HepG2 (cell line): ENCODE measurements around the gene PRDX5. TPM values are rescaled to one million over a fixed set of nuclear protein-coding genes. Genes with fewer than 3 reads are reported as not detected.
A peak's percentile ranks its signal among the peaks of the same experiment; 100 is the strongest.

Source experiments
- ATM ChIP-seq: fragments of 450-650 bp; IDR thresholded peaks from 2 replicates; pipeline ENCODE4 v1.7.1; 2017; ENCODE audit warnings: mild to moderate bottlenecking, borderline replicate concordance
- DPF2 ChIP-seq: sonication (generic); formaldehyde crosslinking; IDR thresholded peaks from 2 replicates; pipeline ENCODE4 v1.4.0; 2020; ENCODE audit warnings: mild to moderate bottlenecking, low read depth, missing genetic modification reagents, borderline replicate concordance
- HBP1 ChIP-seq: IDR thresholded peaks from 2 replicates; pipeline ENCODE4 v1.6.1; 2016; ENCODE audit warnings: low read depth, control low read depth
- KDM5B ChIP-seq: sonication (generic); formaldehyde crosslinking; IDR thresholded peaks from 2 replicates; pipeline ENCODE4 v1.4.0; 2020; ENCODE audit warnings: missing genetic modification reagents, mild to moderate bottlenecking, borderline replicate concordance
- KLF12 ChIP-seq: sonication (generic); formaldehyde crosslinking; IDR thresholded peaks from 2 replicates; pipeline ENCODE4 v1.4.0; 2020; ENCODE audit warnings: missing genetic modification reagents, borderline replicate concordance
- LCORL ChIP-seq, 2 experiments: fragments of 450-650 bp in 1 of 2; sonication (generic) in 1 of 2; formaldehyde crosslinking in 1 of 2; IDR thresholded peaks; 2 replicates each; pipeline versions ENCODE4 v1.5.0 to v1.6.1; 2017 to 2020; ENCODE audit warnings: antibody characterized with exemption in 1 of 2, missing genetic modification reagents in 1 of 2
- RAD21 ChIP-seq: fragments of 450-650 bp; formaldehyde crosslinking; IDR thresholded peaks from 2 replicates; pipeline ENCODE4 v1.5.0; 2020; ENCODE audit warnings: mild to moderate bottlenecking
- SOX13 ChIP-seq, 3 experiments: fragments of 450-650 bp in 1 of 3; sonication (generic) in 1 of 3; formaldehyde crosslinking in 1 of 3; IDR thresholded peaks in 2 of 3; conservative IDR thresholded peaks in 1 of 3; 2 replicates each; pipeline versions ENCODE4 v1.5.0 to v1.6.1; 2016 to 2020; ENCODE audit warnings: antibody characterized with exemption in 1 of 3, mild to moderate bottlenecking in 1 of 3, missing compliant biosample characterization in 1 of 3, missing genetic modification reagents in 1 of 3, moderate library complexity in 1 of 3
- SP2 ChIP-seq: sonication (generic); formaldehyde crosslinking; IDR thresholded peaks from 2 replicates; pipeline ENCODE4 v1.5.1; 2020; ENCODE audit warnings: mild to moderate bottlenecking, missing genetic modification reagents
- TFDP2 ChIP-seq: sonication (generic); formaldehyde crosslinking; IDR thresholded peaks from 2 replicates; pipeline ENCODE4 v1.4.0; 2020; ENCODE audit warnings: missing genetic modification reagents
- XBP1 ChIP-seq: sonication (generic); formaldehyde crosslinking; IDR thresholded peaks from 2 replicates; pipeline ENCODE4 v1.5.0; 2020; ENCODE audit warnings: missing genetic modification reagents
- ZBTB4 ChIP-seq: sonication (generic); formaldehyde crosslinking; IDR thresholded peaks from 2 replicates; pipeline ENCODE4 v1.4.0; 2020; ENCODE audit warnings: missing genetic modification reagents, mild to moderate bottlenecking, borderline replicate concordance
- ZBTB46 ChIP-seq: sonication (generic); formaldehyde crosslinking; IDR thresholded peaks from 2 replicates; pipeline ENCODE4 v1.4.0; 2020; ENCODE audit warnings: mild to moderate bottlenecking, missing genetic modification reagents, borderline replicate concordance
- ZNF24 ChIP-seq: fragments of 450-650 bp; IDR thresholded peaks from 2 replicates; pipeline ENCODE4 v1.6.1; 2017; ENCODE audit warnings: antibody characterized with exemption, mild to moderate bottlenecking
- ZNF251 ChIP-seq: sonication (generic); formaldehyde crosslinking; IDR thresholded peaks from 2 replicates; pipeline ENCODE4 v1.9.0; 2021; ENCODE audit warnings: mild to moderate bottlenecking, missing genetic modification reagents
- ZNF574 ChIP-seq: sonication (generic); formaldehyde crosslinking; IDR thresholded peaks from 2 replicates; pipeline ENCODE4 v1.4.0; 2020; ENCODE audit warnings: missing genetic modification reagents
- ZNF891 ChIP-seq: sonication (generic); formaldehyde crosslinking; IDR thresholded peaks from 2 replicates; pipeline ENCODE4 v1.5.0; 2020; ENCODE audit warnings: mild to moderate bottlenecking, missing genetic modification reagents
- polyA plus RNA-seq, 8 experiments: library from polyadenylated mRNA; depleted of rRNA in 3 of 8; stranded (reverse) in 7 of 8; unstranded in 1 of 8; fragments of >200 nt; fragmentation: Illumina TruSeq in 4 of 8; extraction: Trizol in 4 of 8; gene quantifications; 2 replicates each; pipeline versions ENCODE4 v1.2.1 to v1.2.3, GENCODE V29; 2011 to 2016; ENCODE audit warnings: low read depth in 4 of 8, missing spikeins in 1 of 8, mixed read lengths in 1 of 8; ENCODE audit not compliant: insufficient read depth in 1 of 8
- total RNA-seq, 5 experiments: library from RNA; depleted of rRNA; stranded (reverse); fragments of >200 nt; fragmentation: Illumina TruSeq; extraction: Trizol; gene quantifications; 2 replicates each; pipeline ENCODE4 v1.2.3, GENCODE V29; 2016; ENCODE audit warnings: low read depth in 1 of 5

The PRDX5 gene
- total and polyA plus RNA-seq, 2 of the 13 experiments (the other 11 are each of a cell fraction or from before 2014, with no cell fraction given) = 215 to 311 TPM

GRCh38 chr11:64305691-64306562, 12.0 kb upstream of the PRDX5 start (continued):
- TF ChIP-seq ZBTB46 (no peak), TFDP2 (no peak; the same call in 1 of the 2 replicates), DPF2 (CRISPR knock-in tag) (no peak), KLF12 (CRISPR knock-in tag) (no peak; the same call in 1 of the 2 replicates), HBP1 (CRISPR knock-in tag) (0 out of 2 replicates have a peak, but pooled peaks have one; percentile 57), ZBTB4 (CRISPR knock-in tag) (no peak), ZNF24 (no peak), XBP1 (CRISPR knock-in tag) (no peak), KDM5B (CRISPR knock-in tag) (peak; percentile 71), RAD21 (CRISPR knock-in tag) (no peak), LCORL (IDR thresholded peaks at IDR 0.05) (no peak), LCORL (CRISPR knock-in tag; IDR thresholded peaks at IDR 0.05) (peak; percentile 75), ATM (no peak), SP2 (CRISPR knock-in tag) (peak; percentile 38; the same call in 1 of the 2 replicates), ZNF891 (no peak), ZNF251 (CRISPR knock-in tag) (no peak), SOX13 (IDR thresholded peaks at IDR 0.05) (no peak), SOX13 (CRISPR knock-in tag; conservative IDR thresholded peaks at IDR 0.05 in 1 of 2, IDR thresholded peaks at IDR 0.05 in 1 of 2) (no peak), ZNF574 (no peak)
